Endothelial cell of umbilical vein (primary cell): ENCODE results near the gene RORB. TPM values are rescaled to one million over a fixed set of nuclear protein-coding genes. Genes with fewer than 3 reads are reported as not detected.

Experiments
- BruUV-seq: library from RNA; stranded (reverse); fragments of 400-500 nt; replicated peaks from 2 replicates; lab custom pipeline; 2021; lab: Mats Ljungman, UMichigan
- CTCF ChIA-PET: fragments of 300-600, 350-600 bp; sonication (Branson Sonifier 250); formaldehyde crosslinking; loops from one replicate; lab custom pipeline; 2021; ENCODE audit warnings: antibody characterized with exemption, inconsistent platforms; lab: Charles Lee
- POLR2A ChIA-PET: fragments of 300-600, 350-600 bp; sonication (Branson Sonifier 250); formaldehyde crosslinking; loops from one replicate; lab custom pipeline; 2021; ENCODE audit warnings: antibody characterized with exemption, inconsistent platforms; lab: Charles Lee
- DNase-seq: peaks from one replicate; pipeline ENCODE4 v3.0.0-alpha.2; 2011; ENCODE audit warnings: low read depth, low spot score
- FAIRE-seq: peaks from 2 replicates; lab custom pipeline; 2011; peaks lifted over from hg19 to GRCh38; lab: Jason Lieb, UNC
- H2AFZ ChIP-seq: 2 replicates; pipeline ENCODE4 v1.6.0; 2012; ENCODE audit warnings: low read depth, low read length, control low read depth, inconsistent platforms
- H3K27ac ChIP-seq: 2 replicates; pipeline ENCODE4 v1.5.1; 2011; ENCODE audit warnings: low read depth, mild to moderate bottlenecking, control low read depth, low read length, moderate library complexity; ENCODE audit not compliant: insufficient read depth
- H3K27me3 ChIP-seq, 2 experiments: 2 replicates each; pipeline versions ENCODE4 v1.6.0 to v1.6.1; 2011; ENCODE audit warnings: low read length in 2 of 2, mixed read lengths in 1 of 2; ENCODE audit not compliant: control insufficient read depth in 2 of 2, insufficient read depth in 2 of 2
- H3K36me3 ChIP-seq, 2 experiments: 2 replicates in 1 of 2; 3 replicates in 1 of 2; pipeline ENCODE4 v1.5.1; 2011; ENCODE audit warnings: low read length in 2 of 2, mild to moderate bottlenecking in 1 of 2, moderate library complexity in 1 of 2; ENCODE audit not compliant: control insufficient read depth in 2 of 2, insufficient read depth in 2 of 2; ENCODE audit errors: extremely low read depth in 1 of 2
- H3K4me1 ChIP-seq: 3 replicates; pipeline ENCODE4 v1.5.1; 2011; ENCODE audit warnings: mild to moderate bottlenecking, low read length; ENCODE audit not compliant: control insufficient read depth, insufficient read depth; ENCODE audit errors: extremely low read depth
- H3K4me2 ChIP-seq: 2 replicates; pipeline ENCODE4 v1.6.1; 2011; ENCODE audit warnings: low read length, control low read depth, mixed read lengths; ENCODE audit not compliant: insufficient read depth
- H3K4me3 ChIP-seq, 3 experiments: fragments of 200-600 bp in 1 of 3; sonication (generic), shearing (Covaris generic) in 1 of 3; replicated peaks in 1 of 3; 2 replicates each; pipeline ENCODE4 v1.5.1; 2011 to 2016; ENCODE audit warnings: control low read depth in 3 of 3, low read length in 3 of 3, mild to moderate bottlenecking in 2 of 3, inconsistent platforms in 1 of 3, low read depth in 1 of 3, moderate library complexity in 1 of 3; ENCODE audit not compliant: insufficient read depth in 1 of 3
- H3K79me2 ChIP-seq: 2 replicates; pipeline ENCODE4 v1.6.0; 2012; ENCODE audit warnings: low read length, inconsistent platforms; ENCODE audit not compliant: control insufficient read depth, insufficient read depth
- H3K9ac ChIP-seq: replicated peaks from 2 replicates; pipeline ENCODE3; 2011; ENCODE audit warnings: low read length, control low read depth; ENCODE audit not compliant: insufficient read depth; ENCODE audit errors: extremely low read depth
- H3K9me1 ChIP-seq: replicated peaks from 3 replicates; pipeline ENCODE4 v1.6.0; 2011; ENCODE audit warnings: mild to moderate bottlenecking, low read length; ENCODE audit not compliant: control insufficient read depth, insufficient read depth; ENCODE audit errors: extremely low read depth
- H3K9me3 ChIP-seq: replicated peaks from 2 replicates; pipeline ENCODE4 v1.5.1; 2012; ENCODE audit warnings: low read length, inconsistent platforms; ENCODE audit not compliant: control insufficient read depth, insufficient read depth
- H4K20me1 ChIP-seq: replicated peaks from 2 replicates; pipeline ENCODE3; 2011; ENCODE audit warnings: mild to moderate bottlenecking, low read length; ENCODE audit not compliant: control insufficient read depth, insufficient read depth; ENCODE audit errors: extremely low read depth
- EZH2 ChIP-seq: IDR thresholded peaks from 2 replicates; pipeline ENCODE4 v1.6.1; 2012; ENCODE audit warnings: borderline replicate concordance, low read depth, mild to moderate bottlenecking, moderate library complexity, low read length, inconsistent platforms; ENCODE audit not compliant: severe bottlenecking
- FOS ChIP-seq: IDR thresholded peaks from 2 replicates; pipeline ENCODE4 v1.6.1; 2011; ENCODE audit warnings: mild to moderate bottlenecking, low read length, moderate library complexity, borderline replicate concordance; ENCODE audit not compliant: insufficient read depth
- GATA2 ChIP-seq: IDR thresholded peaks from 2 replicates; pipeline ENCODE4 v1.7.0; 2011; ENCODE audit warnings: low read depth, mild to moderate bottlenecking, moderate library complexity, mixed read lengths, low read length; ENCODE audit not compliant: insufficient read length, insufficient read depth
- JUN ChIP-seq: IDR thresholded peaks from 2 replicates; pipeline ENCODE4 v1.6.1; 2011; ENCODE audit warnings: borderline replicate concordance, low read depth; ENCODE audit not compliant: insufficient read length, insufficient read depth
- MYC ChIP-seq: IDR thresholded peaks from one replicate; pipeline ENCODE4 v1.6.1; 2011; ENCODE audit warnings: mild to moderate bottlenecking, low read depth, low read length
- POLR2A ChIP-seq: IDR thresholded peaks from 2 replicates; pipeline ENCODE4 v1.6.1; 2012; ENCODE audit warnings: low read depth, mild to moderate bottlenecking, control low read depth, low read length
- POLR2AphosphoS5 ChIP-seq: IDR thresholded peaks from 2 replicates; pipeline ENCODE4 v1.6.1; 2012; ENCODE audit warnings: low read depth, mild to moderate bottlenecking, control low read depth, low read length, moderate library complexity; ENCODE audit not compliant: insufficient read depth
- dilution Hi-C: fragments of 300-500 bp; cut with MboI; formaldehyde crosslinking; loops from one replicate; pipeline ENCODE4 v1.15.0; 2019; ENCODE audit warnings: low sequenced_read_pairs; ENCODE audit not compliant: extremely low pct_ligation_motif_present
- intact Hi-C: fragments of 100-400 bp; cut with micrococcal nuclease; formaldehyde crosslinking; loops from one replicate; pipeline ENCODE4 v1.10.0; 2022
- polyA plus RNA-seq, 4 experiments: library from polyadenylated mRNA; depleted of rRNA in 3 of 4; stranded (reverse) in 3 of 4; unstranded in 1 of 4; fragments of >200 nt; gene quantifications; 2 replicates each; pipeline versions ENCODE4 v1.2.1 to v1.2.3, GENCODE V29; 2011 to 2012; ENCODE audit warnings: missing spikeins in 1 of 4
- total RNA-seq: library from RNA; stranded (reverse); gene quantifications from 2 replicates; pipeline ENCODE4 v1.2.3, GENCODE V29; 2021
- TF ChIP-seq, protein P1 (sequence below): IDR thresholded peaks from 2 replicates; pipeline ENCODE4 v1.6.1; 2011; ENCODE audit not compliant: insufficient read depth, insufficient read length
- TF ChIP-seq, protein P2 (sequence below), 2 donors: IDR thresholded peaks; 1 replicate in 1 of 2; 2 replicates in 1 of 2; pipeline ENCODE4 v1.5.1; 2011; ENCODE audit warnings: low read length in 2 of 2, mild to moderate bottlenecking in 2 of 2, moderate library complexity in 2 of 2, control low read depth in 1 of 2, inconsistent platforms in 1 of 2, low read depth in 1 of 2; ENCODE audit not compliant: insufficient read depth in 1 of 2; ENCODE audit errors: extremely low read depth in 1 of 2

Gene RORB
- total and polyA plus RNA-seq, 2 donors (not counting 3 experiments of a cell fraction or from before 2014, with no cell fraction given) = not detected

DNA sequence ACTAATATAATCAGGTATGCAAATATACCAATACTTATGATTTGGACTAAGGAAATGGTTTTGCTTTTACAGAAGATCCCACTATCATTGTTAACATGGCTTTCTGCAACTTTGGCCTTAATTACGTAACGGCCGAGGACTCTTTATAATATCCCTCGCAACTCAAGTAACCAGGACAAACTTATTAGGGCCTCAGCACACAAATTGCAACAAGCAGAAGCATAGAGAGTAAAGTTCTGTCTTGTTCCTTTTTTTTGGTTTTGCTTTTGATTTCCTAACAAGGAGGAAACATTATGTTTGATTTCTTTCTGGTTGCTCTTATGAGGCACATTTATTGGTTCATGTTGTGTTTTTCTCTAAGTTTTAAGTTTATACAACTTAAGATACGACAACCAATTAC lies 60.4 kb downstream of the RORB start:
- intact Hi-C loops = no loop called here
- no peak overlapping the region for H3K9ac ChIP-seq
- no peak overlapping the region for H3K27ac ChIP-seq
- FAIRE-seq (no peak), DNase-seq (no peak)
- H3K79me2 ChIP-seq = no peaks in the 10 kb centered on the region
- H3K4me1 ChIP-seq = no peaks in the 10 kb centered on the region
- H3K4me2 ChIP-seq = no peak overlapping the region
- no peaks in the 10 kb centered on the region for H3K36me3 ChIP-seq
- no peaks in the 10 kb centered on the region for H3K27me3 ChIP-seq
- no TSS peak for BruUV-seq
- TF ChIP-seq, protein P1, sequence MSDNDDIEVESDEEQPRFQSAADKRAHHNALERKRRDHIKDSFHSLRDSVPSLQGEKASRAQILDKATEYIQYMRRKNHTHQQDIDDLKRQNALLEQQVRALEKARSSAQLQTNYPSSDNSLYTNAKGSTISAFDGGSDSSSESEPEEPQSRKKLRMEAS = no peak
- no peak for TF ChIP-seq EZH2
- TF ChIP-seq, protein P2, sequence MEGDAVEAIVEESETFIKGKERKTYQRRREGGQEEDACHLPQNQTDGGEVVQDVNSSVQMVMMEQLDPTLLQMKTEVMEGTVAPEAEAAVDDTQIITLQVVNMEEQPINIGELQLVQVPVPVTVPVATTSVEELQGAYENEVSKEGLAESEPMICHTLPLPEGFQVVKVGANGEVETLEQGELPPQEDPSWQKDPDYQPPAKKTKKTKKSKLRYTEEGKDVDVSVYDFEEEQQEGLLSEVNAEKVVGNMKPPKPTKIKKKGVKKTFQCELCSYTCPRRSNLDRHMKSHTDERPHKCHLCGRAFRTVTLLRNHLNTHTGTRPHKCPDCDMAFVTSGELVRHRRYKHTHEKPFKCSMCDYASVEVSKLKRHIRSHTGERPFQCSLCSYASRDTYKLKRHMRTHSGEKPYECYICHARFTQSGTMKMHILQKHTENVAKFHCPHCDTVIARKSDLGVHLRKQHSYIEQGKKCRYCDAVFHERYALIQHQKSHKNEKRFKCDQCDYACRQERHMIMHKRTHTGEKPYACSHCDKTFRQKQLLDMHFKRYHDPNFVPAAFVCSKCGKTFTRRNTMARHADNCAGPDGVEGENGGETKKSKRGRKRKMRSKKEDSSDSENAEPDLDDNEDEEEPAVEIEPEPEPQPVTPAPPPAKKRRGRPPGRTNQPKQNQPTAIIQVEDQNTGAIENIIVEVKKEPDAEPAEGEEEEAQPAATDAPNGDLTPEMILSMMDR (IDR thresholded peaks at IDR 0.05; ENCODE audit: extremely low read depth in 1 of 2, insufficient read depth in 1 of 2, low read depth in 1 of 2, low read length in 2 of 2) = no peak
- no peak for TF ChIP-seq JUN
- TF ChIP-seq POLR2AphosphoS5 = no peak
- TF ChIP-seq FOS = no peak
- no peak for TF ChIP-seq MYC
- TF ChIP-seq POLR2A = no peak
- TF ChIP-seq GATA2 = no peak
- no peaks in the 10 kb centered on the region for H4K20me1 ChIP-seq
- H3K4me3 ChIP-seq = no peak overlapping the region
- POLR2A ChIA-PET = no interaction called here
- dilution Hi-C loops = no loop called here
- H2AFZ ChIP-seq = no peak overlapping the region
- CTCF ChIA-PET = interaction anchor here (1.7 kb wide), 1 partner anchor 12 kb away, joined by 5 read pairs; no protein-coding TSS in a partner anchor
- no peaks in the 10 kb centered on the region for H3K9me1 ChIP-seq
- H3K9me3 ChIP-seq = no peaks in the 10 kb centered on the region
